ENCODE results near the gene TNS3.
"Not testable (repeated sequence)": the region's sequence is repeated elsewhere in the genome, so short reads cannot be mapped to it uniquely, and the experiment has no call there.

Gene TNS3

GRCh38 chr7:47581804-47582763 is at the start of gene TNS3:
Gene TNS3 (minus strand): TSS chr7:47582111. CDS start chr7:47439636, 142,475 bp downstream.
- no peak for DNase-seq

DNA sequence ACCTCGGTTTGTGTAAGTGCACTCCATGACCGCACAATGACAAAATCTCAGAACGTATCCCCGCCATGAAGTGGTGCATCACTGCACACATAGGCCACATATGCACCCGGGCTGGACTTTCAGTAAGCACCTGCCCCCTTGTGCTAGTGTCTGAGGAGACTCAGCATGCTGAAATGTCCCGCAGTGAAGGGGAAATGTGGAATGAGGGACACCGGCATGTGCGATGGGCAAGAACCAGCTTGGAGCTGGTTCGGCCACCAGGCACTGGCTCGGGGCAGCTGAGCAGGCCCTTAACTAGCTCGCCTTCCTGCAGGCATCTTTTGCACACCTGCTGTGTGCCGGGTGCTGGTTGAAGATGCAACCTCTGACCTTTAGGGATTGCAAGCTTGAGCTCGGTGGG is 49.8 kb upstream of the TNS3 start:
- DNase-seq = no peak

GRCh38 chr7:47627580-47628283 is 45.8 kb upstream of the TNS3 start:
- DNase-seq = no peak

DNA sequence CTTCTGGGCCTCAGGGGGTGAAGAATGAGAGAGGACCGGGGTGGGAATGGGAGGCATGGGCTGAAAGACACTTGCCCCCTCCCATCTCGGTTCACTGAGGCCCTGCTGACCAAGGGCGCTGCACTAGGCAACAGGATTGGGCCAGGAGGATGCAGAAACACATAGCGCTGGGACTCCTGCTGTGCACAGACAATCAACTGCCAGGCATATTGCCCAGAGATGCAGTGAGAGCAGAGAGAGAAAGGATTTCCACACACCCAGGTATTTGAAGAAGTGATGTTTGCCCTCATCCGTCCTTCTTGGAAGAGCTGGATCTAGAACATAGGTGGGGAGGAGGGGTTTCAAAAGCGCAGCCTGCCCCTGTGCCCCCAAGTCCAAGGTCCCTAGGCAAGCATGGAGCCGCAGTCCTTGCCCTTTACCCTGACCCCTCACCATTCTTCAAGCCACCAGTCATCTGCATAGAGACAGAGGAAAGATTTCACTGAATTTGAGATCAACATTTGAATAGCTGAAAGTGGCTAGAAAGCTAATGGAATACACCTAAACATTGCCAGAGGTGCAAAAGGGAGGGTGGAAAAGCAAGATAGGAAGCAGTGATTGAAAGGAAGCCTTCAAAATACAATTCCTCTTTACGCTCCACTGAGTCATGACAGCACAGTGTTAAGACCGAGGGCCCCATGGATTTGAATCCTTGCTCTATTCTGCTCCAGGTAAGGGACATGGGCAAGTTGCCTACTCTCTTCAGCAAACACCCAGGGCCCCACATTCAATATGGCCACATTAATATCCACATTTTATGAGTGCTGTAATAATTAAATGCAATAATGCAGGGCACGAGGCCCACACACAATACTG is 44.2 kb upstream of the TNS3 start:
- no peak for DNase-seq

GRCh38 chr7:47624689-47625088 is 42.8 kb upstream of the TNS3 start:
- no peak for DNase-seq

- DNase-seq = no peak
These were observed 41.2 kb upstream of the TNS3 start for GRCh38 chr7:47622946-47623640.

DNA sequence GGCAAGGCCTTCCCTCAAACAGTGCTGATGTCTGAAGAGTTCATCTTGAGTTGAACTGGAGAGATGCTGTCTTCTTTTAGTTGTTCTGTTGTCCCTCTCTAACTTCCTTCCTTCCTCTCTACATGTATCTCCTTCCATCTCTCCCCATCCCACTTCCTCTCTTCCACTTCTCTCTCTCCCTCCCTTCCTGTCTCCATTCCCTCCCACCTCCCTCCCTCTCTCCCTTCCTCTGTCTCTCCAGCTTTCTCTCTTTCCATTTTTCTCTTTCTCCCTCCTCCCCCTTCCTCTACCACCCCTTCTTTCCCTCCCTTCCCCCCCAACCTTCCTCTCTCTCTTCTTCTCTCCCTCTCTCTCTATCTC is 40.7 kb upstream of the TNS3 start:
- DNase-seq = no peak

DNA sequence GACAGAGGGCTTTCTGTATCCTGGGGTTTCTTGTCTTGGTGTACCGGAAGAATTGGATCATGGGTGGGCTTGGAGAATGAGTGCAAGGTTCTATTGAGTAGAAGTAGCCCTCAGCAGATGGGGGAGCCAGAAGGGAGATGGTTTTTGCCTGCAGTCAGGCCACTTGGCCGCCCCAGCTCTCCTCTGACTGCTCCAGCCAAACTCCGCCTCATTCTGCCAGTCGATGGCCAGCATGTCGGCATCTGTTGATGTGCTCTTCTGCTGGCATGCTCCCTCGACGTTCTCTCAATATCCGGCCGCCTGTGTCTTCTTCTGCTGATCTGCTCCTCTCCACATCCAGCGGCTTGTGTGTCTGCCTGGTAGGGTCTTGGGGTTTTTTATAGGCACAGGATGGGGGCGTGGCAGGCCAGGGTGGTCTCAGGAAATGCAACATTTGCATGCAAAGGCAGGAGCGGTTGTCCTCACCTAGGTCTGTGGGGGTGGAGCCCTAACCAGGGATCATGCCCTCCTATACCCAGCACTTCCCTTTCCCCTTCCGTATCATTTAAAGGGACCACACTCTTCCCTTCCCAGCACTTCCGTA is 40.2 kb upstream of the TNS3 start:
- no peak for DNase-seq

DNA sequence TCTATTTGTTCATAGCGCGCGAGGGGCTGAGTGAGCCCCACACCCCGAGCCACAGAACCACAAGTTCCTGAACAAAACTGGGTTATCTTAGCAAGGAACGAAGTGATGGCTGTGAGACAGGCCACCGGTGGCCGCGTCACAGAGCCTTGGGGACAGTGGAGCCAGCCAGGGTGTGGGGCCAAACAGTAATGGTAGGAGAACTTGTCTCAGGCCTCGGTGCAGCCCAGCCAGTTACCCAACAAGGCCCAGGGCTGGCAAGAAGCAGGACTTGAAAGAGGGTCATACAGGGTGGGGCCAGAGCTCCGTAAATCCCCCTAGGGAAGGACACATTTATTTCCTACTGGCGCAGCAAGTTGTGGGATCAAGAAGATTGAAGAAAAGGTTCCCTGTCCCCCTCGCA is 39.4 kb upstream of the TNS3 start:
- no peak for DNase-seq

DNA sequence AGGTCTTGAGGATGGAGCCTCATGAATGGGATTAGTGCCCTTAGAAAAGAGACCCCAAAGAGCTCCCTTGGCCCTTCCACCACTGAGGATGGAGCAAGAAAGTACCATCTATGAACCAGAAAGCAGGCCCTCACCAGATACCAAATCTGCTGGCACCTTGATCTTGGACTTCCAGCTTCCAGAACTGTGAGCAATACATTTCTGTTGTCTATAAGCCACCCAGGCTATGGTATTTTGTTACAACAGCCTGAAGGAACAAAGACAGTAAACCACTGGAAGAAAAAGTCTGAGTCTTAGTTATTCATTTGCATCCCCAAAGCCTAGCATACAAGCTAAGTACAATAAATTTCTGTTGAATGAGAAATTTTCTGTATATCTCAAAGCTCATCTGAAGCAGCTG is 37.9 kb upstream of the TNS3 start:
- no peak for DNase-seq

DNA sequence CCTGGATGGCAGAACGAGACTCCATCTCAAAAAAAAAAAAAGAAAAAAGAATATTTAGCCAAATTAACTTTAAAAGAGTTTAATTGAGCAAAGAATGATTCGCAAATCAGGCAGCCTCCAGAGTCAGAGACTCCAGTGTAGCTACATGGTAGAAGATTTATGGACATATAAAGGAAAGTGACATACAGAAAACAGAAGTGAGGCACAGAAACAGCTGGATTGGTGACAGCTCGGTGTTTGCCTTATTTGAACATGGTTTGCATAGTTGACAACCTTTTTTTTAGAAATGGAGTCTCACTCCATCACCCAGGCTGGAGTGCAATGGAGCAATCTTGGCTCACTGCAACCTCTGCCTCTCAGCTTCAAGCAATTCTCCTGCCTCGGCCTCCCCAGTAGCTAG is 35.2 kb upstream of the TNS3 start:
- no peak for DNase-seq

- no peak for DNase-seq
These were observed 32.5 kb upstream of the TNS3 start for GRCh38 chr7:47614450-47614849.

GRCh38 chr7:47611045-47611511 is 29.2 kb upstream of the TNS3 start:
- DNase-seq = no peak

DNA sequence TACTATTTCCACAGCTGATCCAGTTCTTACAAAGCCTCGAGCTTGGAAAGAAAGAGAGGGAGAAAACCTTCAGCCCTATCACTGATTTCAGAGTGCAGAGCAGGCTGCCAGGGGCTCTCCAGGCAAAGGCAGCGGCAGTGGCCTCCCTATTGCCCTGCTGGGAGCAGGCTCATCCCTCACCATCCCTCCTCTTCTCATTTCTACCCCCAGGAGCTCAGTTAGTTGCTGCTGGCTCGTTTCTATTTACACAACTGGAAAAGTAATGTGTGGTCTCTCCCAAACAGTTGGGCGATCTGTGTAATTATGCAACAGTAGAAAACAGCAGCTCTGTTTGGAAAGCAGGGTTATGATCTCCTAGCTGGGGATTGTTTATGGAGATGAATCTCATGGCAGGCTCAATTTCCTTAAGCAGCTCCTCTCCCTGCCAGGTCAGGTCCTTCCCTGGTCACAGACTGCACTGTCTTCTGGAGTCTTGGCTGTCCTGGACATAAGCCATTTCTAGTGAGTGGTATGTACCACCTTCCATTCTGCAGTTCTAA is 28.7 kb upstream of the TNS3 start:
- DNase-seq = no peak

DNA sequence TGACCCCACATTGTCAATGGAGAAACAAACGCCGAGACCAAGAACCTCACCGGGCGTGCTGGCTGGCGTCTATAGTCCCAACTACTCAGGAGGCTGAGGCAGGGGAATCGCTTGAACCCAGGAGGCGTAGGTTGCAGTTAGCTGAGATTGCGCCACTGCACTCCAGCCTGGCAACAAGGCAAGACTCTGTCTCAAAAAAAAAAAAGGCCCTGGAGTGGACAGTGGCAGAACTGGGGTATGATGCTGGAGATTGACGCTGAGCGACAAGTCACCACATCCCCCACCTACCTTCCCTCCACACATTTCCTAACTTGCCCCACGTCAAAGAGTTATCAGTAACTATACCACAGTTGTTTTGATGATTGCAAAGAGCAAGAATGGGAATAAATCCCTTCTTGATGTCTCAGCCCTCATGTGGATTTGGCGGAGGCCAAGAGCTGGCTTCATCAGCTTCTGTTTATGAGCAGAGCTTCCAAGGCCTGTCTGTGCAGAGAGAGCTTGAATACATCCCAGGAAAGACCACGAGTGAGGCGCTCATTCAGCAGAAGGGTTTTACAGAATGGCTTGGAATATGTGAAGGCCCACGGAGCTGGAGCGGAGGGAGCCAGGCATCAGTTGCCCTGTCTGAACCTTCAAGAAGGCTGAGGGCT is 28.0 kb upstream of the TNS3 start:
- DNase-seq = no peak

DNA sequence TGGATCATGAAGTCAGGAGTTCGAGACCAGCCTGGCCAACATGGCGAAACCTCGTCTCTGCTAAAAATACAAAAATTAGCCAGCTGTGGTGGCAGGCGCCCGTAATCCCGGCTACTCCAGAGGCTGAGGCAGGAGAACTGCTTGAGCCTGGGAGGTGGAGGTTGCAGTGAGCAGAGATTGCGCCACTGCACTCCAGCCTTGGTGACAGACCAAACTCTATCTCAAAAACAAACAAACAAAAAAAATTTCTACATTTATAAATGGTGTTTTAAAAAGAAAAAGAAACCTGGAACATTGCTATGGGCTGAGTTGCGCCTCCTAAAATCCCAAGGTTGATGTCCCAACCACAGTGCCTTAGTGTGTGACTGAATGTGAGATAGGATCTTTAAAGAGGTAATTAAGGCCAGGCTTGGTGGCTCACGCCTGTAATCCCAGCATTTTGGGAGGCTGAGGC is 24.7 kb upstream of the TNS3 start:
- DNase-seq = not testable (repeated sequence)

GRCh38 chr7:47605816-47606575 is 24.1 kb upstream of the TNS3 start:
- DNase-seq = no peak

DNA sequence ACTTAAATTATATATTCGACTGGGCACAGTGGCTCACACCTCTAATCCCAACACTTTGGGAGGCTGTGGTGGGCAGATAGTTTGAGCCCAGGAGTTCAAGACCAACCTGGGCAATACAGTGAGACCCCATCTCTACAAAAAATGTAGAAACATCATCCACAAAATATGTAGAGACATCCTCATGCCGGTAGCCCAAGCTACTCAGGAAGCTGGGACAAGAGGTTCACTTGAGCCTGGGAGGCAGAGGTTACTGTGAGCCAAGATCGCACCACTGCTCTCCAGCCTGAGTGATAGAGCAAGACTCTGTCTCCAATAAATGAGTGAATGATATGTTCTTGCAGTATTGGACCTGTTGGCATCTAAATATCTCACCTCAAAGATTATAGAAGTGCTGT is 22.6 kb upstream of the TNS3 start:
- DNase-seq = no peak

DNA sequence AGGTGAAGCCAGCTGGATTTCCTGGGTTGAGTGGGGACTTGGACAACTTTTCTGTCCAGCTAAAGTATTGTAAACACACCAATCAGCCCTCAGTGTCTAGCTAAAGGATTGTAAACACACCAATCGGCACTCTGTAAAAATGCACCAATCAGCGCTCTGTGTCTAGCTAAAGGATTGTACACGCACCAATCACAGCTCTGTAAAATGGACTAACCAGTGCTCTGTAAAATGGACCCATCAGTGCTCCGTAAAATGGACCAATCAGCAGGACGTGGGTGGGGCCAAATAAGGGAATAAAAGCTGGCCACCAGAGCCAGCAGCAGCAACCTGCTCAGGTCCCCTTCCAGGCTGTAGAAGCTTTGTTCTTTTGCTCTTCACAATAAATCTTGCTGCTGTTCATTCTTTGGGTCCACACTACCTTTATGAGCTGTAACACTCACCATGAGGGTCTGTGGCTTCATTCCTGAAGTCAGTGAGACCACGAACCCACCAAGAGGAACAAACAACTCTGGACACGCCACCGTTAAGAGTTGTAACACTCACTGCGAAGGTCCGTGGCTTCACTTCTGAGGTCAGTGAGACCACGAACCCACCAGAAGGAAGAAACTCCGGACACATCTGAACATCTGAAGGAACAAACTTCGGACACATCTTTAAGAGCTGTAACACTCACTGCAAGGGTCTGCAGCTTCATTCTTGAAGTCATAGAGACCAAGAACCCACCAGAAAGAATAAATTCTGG is 21.8 kb upstream of the TNS3 start:
- DNase-seq = not testable (repeated sequence)
